SJCRH30 (cell line): ENCODE measurements around the gene ZBTB17. TPM values are rescaled to one million over a fixed set of nuclear protein-coding genes. Genes with fewer than 3 reads are reported as not detected.
A peak's percentile ranks its signal among the peaks of the same experiment; 100 is the strongest.

Experiments used
- DNase-seq, 2 experiments: peaks; one replicate each; pipeline ENCODE4 v3.0.0-alpha.2; 2015 to 2020
- H3K27ac ChIP-seq: fragments of 250-450 bp; sonication (Bioruptor Pico); 2 replicates; pipeline ENCODE4 v1.5.1; 2020; ENCODE audit warnings: mild to moderate bottlenecking, moderate library complexity
- H3K27me3 ChIP-seq: fragments of 250-450 bp; sonication (Bioruptor Pico); 2 replicates; pipeline ENCODE4 v1.5.1; 2020; ENCODE audit warnings: mild to moderate bottlenecking, moderate library complexity
- H3K36me3 ChIP-seq: fragments of 250-450 bp; sonication (Bioruptor Pico); 2 replicates; pipeline ENCODE4 v1.5.1; 2020; ENCODE audit warnings: mild to moderate bottlenecking, moderate library complexity
- H3K4me1 ChIP-seq: fragments of 250-450 bp; sonication (Bioruptor Pico); 2 replicates; pipeline ENCODE4 v1.5.1; 2020; ENCODE audit warnings: mild to moderate bottlenecking, moderate library complexity
- H3K4me3 ChIP-seq: fragments of 250-450 bp; sonication (Bioruptor Pico); 2 replicates; pipeline ENCODE4 v1.5.1; 2020; ENCODE audit warnings: mild to moderate bottlenecking, moderate library complexity
- H3K9me3 ChIP-seq: fragments of 250-450 bp; sonication (Bioruptor Pico); replicated peaks from 2 replicates; pipeline ENCODE4 v1.5.1; 2020; ENCODE audit warnings: mild to moderate bottlenecking, moderate library complexity
- total RNA-seq: library from RNA; depleted of rRNA; stranded (reverse); fragments of >200 nt; shearing (Covaris generic); gene quantifications from 2 replicates; pipeline ENCODE4 v1.2.3, GENCODE V29; 2014

Gene ZBTB17
- total RNA-seq, 1 experiment from 2014 or later, result 34.9 TPM

GRCh38 chr1:15963363-15963967 lies 12.4 kb downstream of the ZBTB17 start:
- Histone ChIP-seq H3K4me1 (peaks cover 7% of the 10 kb centered on the region), H3K4me3 (no peak overlapping the region), H3K9me3 (no peaks in the 10 kb centered on the region), H3K27me3 (no peaks in the 10 kb centered on the region), H3K27ac (no peak overlapping the region), H3K36me3 (peaks cover 19% of the 10 kb centered on the region)
- no peak for DNase-seq

- Histone ChIP-seq H3K9me3 (no peaks in the 10 kb centered on the region), H3K36me3 (peaks cover 14% of the 10 kb centered on the region; the same call in 1 of the 2 replicates), H3K4me3 (no peak overlapping the region), H3K27me3 (no peaks in the 10 kb centered on the region), H3K4me1 (peaks cover 12% of the 10 kb centered on the region), H3K27ac (no peak overlapping the region)
- no peak for DNase-seq
Observed at GRCh38 chr1:15962671-15963362, 13.1 kb downstream of the ZBTB17 start.

- no peaks in the 10 kb centered on the region for H3K27me3 ChIP-seq
- no peaks in the 10 kb centered on the region for H3K9me3 ChIP-seq
- H3K27ac ChIP-seq, result no peak overlapping the region
- peaks cover 14% of the 10 kb centered on the region for H3K4me1 ChIP-seq
- no peak for DNase-seq
- no peak overlapping the region for H3K4me3 ChIP-seq
- peaks cover 12% of the 10 kb centered on the region; the same call in 1 of the 2 replicates for H3K36me3 ChIP-seq
Observed at GRCh38 chr1:15962176-15962575, 13.7 kb downstream of the ZBTB17 start.

GRCh38 chr1:15961492-15961891 lies 14.4 kb downstream of the ZBTB17 start:
- H3K9me3 ChIP-seq, result no peaks in the 10 kb centered on the region
- no peak overlapping the region for H3K4me3 ChIP-seq
- H3K27ac ChIP-seq, result no peak overlapping the region
- H3K27me3 ChIP-seq, result no peaks in the 10 kb centered on the region
- no peak for DNase-seq
- peaks cover 12% of the 10 kb centered on the region; the same call in 1 of the 2 replicates for H3K36me3 ChIP-seq
- peaks cover 14% of the 10 kb centered on the region for H3K4me1 ChIP-seq

- H3K4me1 ChIP-seq, result peaks cover 14% of the 10 kb centered on the region
- no peaks in the 10 kb centered on the region for H3K9me3 ChIP-seq
- H3K36me3 ChIP-seq, result peaks cover 12% of the 10 kb centered on the region; the same call in 1 of the 2 replicates
- no peaks in the 10 kb centered on the region for H3K27me3 ChIP-seq
- H3K27ac ChIP-seq, result no peak overlapping the region
- H3K4me3 ChIP-seq, result no peak overlapping the region
- DNase-seq, result no peak
Observed at GRCh38 chr1:15960808-15961207, 15.1 kb downstream of the ZBTB17 start.

GRCh38 chr1:15959827-15960446 lies 16.0 kb downstream of the ZBTB17 start:
- H3K27ac ChIP-seq, result no peak overlapping the region
- no peak overlapping the region for H3K4me3 ChIP-seq
- H3K27me3 ChIP-seq, result no peaks in the 10 kb centered on the region
- H3K9me3 ChIP-seq, result no peaks in the 10 kb centered on the region
- H3K36me3 ChIP-seq, result peaks cover 7% of the 10 kb centered on the region; the same call in 1 of the 2 replicates
- no peak for DNase-seq
- H3K4me1 ChIP-seq, result peaks cover 14% of the 10 kb centered on the region

- Histone ChIP-seq H3K9me3 (no peaks in the 10 kb centered on the region), H3K4me3 (no peak overlapping the region), H3K4me1 (peaks cover 16% of the 10 kb centered on the region), H3K36me3 (peaks cover 7% of the 10 kb centered on the region; the same call in 1 of the 2 replicates), H3K27ac (no peak overlapping the region), H3K27me3 (no peaks in the 10 kb centered on the region)
- DNase-seq, result no peak
Observed at GRCh38 chr1:15959424-15959823, 16.5 kb downstream of the ZBTB17 start.

- Histone ChIP-seq H3K4me1 (peaks cover 22% of the 10 kb centered on the region), H3K27ac (no peak overlapping the region), H3K4me3 (no peak overlapping the region), H3K27me3 (no peaks in the 10 kb centered on the region), H3K9me3 (no peaks in the 10 kb centered on the region), H3K36me3 (peaks cover 4% of the 10 kb centered on the region; the same call in 1 of the 2 replicates)
- DNase-seq, result peak; percentile 27 to 58
Observed at GRCh38 chr1:15958793-15959192, 17.1 kb downstream of the ZBTB17 start.

GRCh38 chr1:15958111-15958510 lies 17.8 kb downstream of the ZBTB17 start:
- peak; percentile 26 to 49 for DNase-seq
- peaks cover 29% of the 10 kb centered on the region for H3K4me1 ChIP-seq
- no peaks in the 10 kb centered on the region for H3K9me3 ChIP-seq
- peaks cover 4% of the 10 kb centered on the region; the same call in 1 of the 2 replicates for H3K36me3 ChIP-seq
- H3K4me3 ChIP-seq, result no peak overlapping the region
- H3K27ac ChIP-seq, result no peak overlapping the region
- no peaks in the 10 kb centered on the region for H3K27me3 ChIP-seq

GRCh38 chr1:15957221-15958095 lies 18.4 kb downstream of the ZBTB17 start:
- peaks cover 33% of the 10 kb centered on the region for H3K4me1 ChIP-seq
- no peak overlapping the region for H3K27ac ChIP-seq
- DNase-seq, result no peak
- H3K4me3 ChIP-seq, result no peak overlapping the region
- no peaks in the 10 kb centered on the region for H3K9me3 ChIP-seq
- H3K36me3 ChIP-seq, result 0 out of 2 replicates have a peak, but pooled peaks cover under 1% of the 10 kb centered on the region
- no peaks in the 10 kb centered on the region for H3K27me3 ChIP-seq

GRCh38 chr1:15956150-15956549 lies 19.8 kb downstream of the ZBTB17 start:
- Histone ChIP-seq H3K4me1 (peaks cover 45% of the 10 kb centered on the region), H3K36me3 (no peaks in the 10 kb centered on the region), H3K4me3 (no peak overlapping the region), H3K27me3 (no peaks in the 10 kb centered on the region), H3K9me3 (no peaks in the 10 kb centered on the region), H3K27ac (no peak overlapping the region)
- no peak for DNase-seq

- H3K9me3 ChIP-seq, result no peaks in the 10 kb centered on the region
- no peaks in the 10 kb centered on the region for H3K27me3 ChIP-seq
- no peak for DNase-seq
- H3K36me3 ChIP-seq, result no peaks in the 10 kb centered on the region
- no peak overlapping the region for H3K4me3 ChIP-seq
- H3K27ac ChIP-seq, result no peak overlapping the region
- peaks cover 50% of the 10 kb centered on the region for H3K4me1 ChIP-seq
Observed at GRCh38 chr1:15955552-15955951, 20.3 kb downstream of the ZBTB17 start.

- no peak overlapping the region; the same call in 1 of the 2 replicates for H3K27ac ChIP-seq
- DNase-seq, result no peak
- no peak overlapping the region for H3K4me3 ChIP-seq
- H3K9me3 ChIP-seq, result no peaks in the 10 kb centered on the region
- H3K36me3 ChIP-seq, result no peaks in the 10 kb centered on the region
- peaks cover 58% of the 10 kb centered on the region for H3K4me1 ChIP-seq
- no peaks in the 10 kb centered on the region for H3K27me3 ChIP-seq
Observed at GRCh38 chr1:15954316-15954715, 21.6 kb downstream of the ZBTB17 start.

GRCh38 chr1:15953791-15954241 lies 22.1 kb downstream of the ZBTB17 start:
- H3K36me3 ChIP-seq, result no peaks in the 10 kb centered on the region
- DNase-seq, result peak; percentile 50 to 75
- H3K9me3 ChIP-seq, result no peaks in the 10 kb centered on the region
- H3K4me3 ChIP-seq, result no peak overlapping the region
- H3K4me1 ChIP-seq, result peaks cover 58% of the 10 kb centered on the region
- no peaks in the 10 kb centered on the region for H3K27me3 ChIP-seq
- H3K27ac ChIP-seq, result no peak overlapping the region; the same call in 1 of the 2 replicates
